ENCODE results near the gene DOCK1. TPM values are rescaled to one million over a fixed set of nuclear protein-coding genes. Genes with fewer than 3 reads are reported as not detected.

DOCK1 gene
- total RNA-seq, 3 donors from 2014 or later = 50.4 to 101 (median 69.2) TPM

- TF ChIP-seq POLR2A (IDR thresholded peaks at IDR 0.05) (no peak), POLR2AphosphoS5 (IDR thresholded peaks at IDR 0.05) (no peak), CTCF (IDR thresholded peaks at IDR 0.05) (no peak)
- intact Hi-C loops (cut with DNase I; ENCODE audit: low total_unique reads) = no loop called here
- H3K27me3 ChIP-seq = no peaks in the 10 kb centered on the region
- H3K27ac ChIP-seq = peak overlapping the region in 1 of 2 donors; percentile 63
- H3K36me3 ChIP-seq = peaks cover 6% of the 10 kb centered on the region
- H3K4me3 ChIP-seq = no peak overlapping the region
- DNase-seq (ENCODE audit: low spot score in 2 of 2) = no peak
- no peaks in the 10 kb centered on the region for H3K4me1 ChIP-seq
- H3K9me3 ChIP-seq = no peaks in the 10 kb centered on the region
Observed at GRCh38 chr10:127408112-127408710, 503.0 kb downstream of the DOCK1 start.

GRCh38 chr10:127408733-127409132 is 503.5 kb downstream of the DOCK1 start:
- Histone ChIP-seq H3K27me3 (no peaks in the 10 kb centered on the region), H3K4me3 (no peak overlapping the region), H3K4me1 (no peaks in the 10 kb centered on the region), H3K9me3 (no peaks in the 10 kb centered on the region), H3K36me3 (peaks cover 6% of the 10 kb centered on the region), H3K27ac (peak overlapping the region in 1 of 2 donors; percentile 63)
- no peak for DNase-seq (ENCODE audit: low spot score in 2 of 2)
- intact Hi-C loops (cut with DNase I; ENCODE audit: low total_unique reads) = no loop called here
- TF ChIP-seq CTCF (IDR thresholded peaks at IDR 0.05) (no peak), POLR2A (IDR thresholded peaks at IDR 0.05) (no peak), POLR2AphosphoS5 (IDR thresholded peaks at IDR 0.05) (no peak)

- Histone ChIP-seq H3K4me1 (no peaks in the 10 kb centered on the region), H3K27ac (no peak overlapping the region), H3K4me3 (no peak overlapping the region), H3K27me3 (no peaks in the 10 kb centered on the region), H3K9me3 (no peaks in the 10 kb centered on the region), H3K36me3 (peaks cover 6% of the 10 kb centered on the region)
- DNase-seq (ENCODE audit: low spot score in 2 of 2) = no peak
- TF ChIP-seq CTCF (IDR thresholded peaks at IDR 0.05) = no peak
- no peak for TF ChIP-seq POLR2A (IDR thresholded peaks at IDR 0.05)
- TF ChIP-seq POLR2AphosphoS5 (IDR thresholded peaks at IDR 0.05) = no peak
- intact Hi-C loops (cut with DNase I; ENCODE audit: low total_unique reads) = no loop called here
Observed at GRCh38 chr10:127410030-127410429, 504.8 kb downstream of the DOCK1 start.

- no peaks in the 10 kb centered on the region for H3K4me1 ChIP-seq
- no peak overlapping the region for H3K27ac ChIP-seq
- intact Hi-C loops (cut with DNase I; ENCODE audit: low total_unique reads) = no loop called here
- peaks cover 6% of the 10 kb centered on the region for H3K36me3 ChIP-seq
- DNase-seq (ENCODE audit: low spot score in 2 of 2) = no peak
- no peaks in the 10 kb centered on the region for H3K9me3 ChIP-seq
- TF ChIP-seq POLR2A (IDR thresholded peaks at IDR 0.05) (no peak), POLR2AphosphoS5 (IDR thresholded peaks at IDR 0.05) (no peak), CTCF (IDR thresholded peaks at IDR 0.05) (no peak)
- H3K27me3 ChIP-seq = no peaks in the 10 kb centered on the region
- no peak overlapping the region for H3K4me3 ChIP-seq
Observed at GRCh38 chr10:127411062-127411461, 505.8 kb downstream of the DOCK1 start.

- no peaks in the 10 kb centered on the region for H3K4me1 ChIP-seq
- DNase-seq (ENCODE audit: low spot score in 2 of 2) = no peak
- no peaks in the 10 kb centered on the region for H3K27me3 ChIP-seq
- H3K9me3 ChIP-seq = no peaks in the 10 kb centered on the region
- intact Hi-C loops (cut with DNase I; ENCODE audit: low total_unique reads) = no loop called here
- peaks cover 6% of the 10 kb centered on the region for H3K36me3 ChIP-seq
- no peak for TF ChIP-seq POLR2AphosphoS5 (IDR thresholded peaks at IDR 0.05)
- TF ChIP-seq CTCF (IDR thresholded peaks at IDR 0.05) = no peak
- TF ChIP-seq POLR2A (IDR thresholded peaks at IDR 0.05) = no peak
- H3K27ac ChIP-seq = no peak overlapping the region
- no peak overlapping the region for H3K4me3 ChIP-seq
Observed at GRCh38 chr10:127413326-127413725, 508.1 kb downstream of the DOCK1 start.

Measured in breast epithelium (tissue), 4 donors.